ENCODE data around the gene SUB1. TPM values are rescaled to one million over a fixed set of nuclear protein-coding genes. Genes with fewer than 3 reads are reported as not detected.
A peak's percentile ranks its signal among the peaks of the same experiment; 100 is the strongest.
"Not testable (repeated sequence)": the region's sequence is repeated elsewhere in the genome, so short reads cannot be mapped to it uniquely, and the experiment has no call there.

The SUB1 gene
- 100 to 1,000 TPM in 3 of 4 donors, 10 to 100 TPM in 1; 42.0 to 287 (median 127) TPM for total RNA-seq

GRCh38 chr5:32585446-32586275 is at the start of gene SUB1:
TSS of gene SUB1 (plus strand) at chr5:32585557. CDS start at chr5:32588513, 2,956 bp downstream.
- H3K9me3 ChIP-seq: peaks cover 0 to 6% of the 10 kb centered on the region in 2 donors
- intact Hi-C loops (cut with DNase I; ENCODE audit: low total_unique reads): no loop called here

DNA sequence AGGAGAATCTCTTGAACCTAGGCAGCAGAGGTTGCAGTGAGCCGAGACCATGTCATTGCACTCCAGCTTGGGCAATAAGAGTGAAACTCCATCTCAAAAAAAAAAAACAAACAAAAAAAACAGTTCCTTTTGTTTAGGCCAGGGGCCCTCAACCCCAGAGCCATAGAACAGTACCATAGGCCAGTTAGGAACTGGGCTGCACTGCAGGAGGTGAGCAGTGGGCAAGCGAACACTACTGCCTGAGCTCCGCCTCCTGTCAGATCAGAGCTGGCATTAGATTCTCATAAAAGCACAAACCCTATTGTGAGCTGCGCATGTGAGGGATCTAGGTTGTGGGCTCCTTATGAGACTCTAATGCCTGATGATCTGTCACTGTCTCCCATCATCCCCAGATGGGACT is 49.1 kb upstream of the SUB1 start:
- Histone ChIP-seq H3K27me3 (no peaks in the 10 kb centered on the region), H3K27ac (no peak overlapping the region), H3K4me3 (no peak overlapping the region), H3K9me3 (no peaks in the 10 kb centered on the region), H3K36me3 (no peaks in the 10 kb centered on the region), H3K4me1 (no peaks in the 10 kb centered on the region)
- no peak for TF ChIP-seq POLR2A (IDR thresholded peaks at IDR 0.05)
- TF ChIP-seq, protein P1, sequence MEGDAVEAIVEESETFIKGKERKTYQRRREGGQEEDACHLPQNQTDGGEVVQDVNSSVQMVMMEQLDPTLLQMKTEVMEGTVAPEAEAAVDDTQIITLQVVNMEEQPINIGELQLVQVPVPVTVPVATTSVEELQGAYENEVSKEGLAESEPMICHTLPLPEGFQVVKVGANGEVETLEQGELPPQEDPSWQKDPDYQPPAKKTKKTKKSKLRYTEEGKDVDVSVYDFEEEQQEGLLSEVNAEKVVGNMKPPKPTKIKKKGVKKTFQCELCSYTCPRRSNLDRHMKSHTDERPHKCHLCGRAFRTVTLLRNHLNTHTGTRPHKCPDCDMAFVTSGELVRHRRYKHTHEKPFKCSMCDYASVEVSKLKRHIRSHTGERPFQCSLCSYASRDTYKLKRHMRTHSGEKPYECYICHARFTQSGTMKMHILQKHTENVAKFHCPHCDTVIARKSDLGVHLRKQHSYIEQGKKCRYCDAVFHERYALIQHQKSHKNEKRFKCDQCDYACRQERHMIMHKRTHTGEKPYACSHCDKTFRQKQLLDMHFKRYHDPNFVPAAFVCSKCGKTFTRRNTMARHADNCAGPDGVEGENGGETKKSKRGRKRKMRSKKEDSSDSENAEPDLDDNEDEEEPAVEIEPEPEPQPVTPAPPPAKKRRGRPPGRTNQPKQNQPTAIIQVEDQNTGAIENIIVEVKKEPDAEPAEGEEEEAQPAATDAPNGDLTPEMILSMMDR (IDR thresholded peaks at IDR 0.05): no peak
- intact Hi-C loops (cut with DNase I; ENCODE audit: low total_unique reads): no loop called here
- no peak for DNase-seq

More at GRCh38 chr5:32585446-32586275, at the start of gene SUB1:
- peak; percentile 72 to 84 for TF ChIP-seq POLR2A (IDR thresholded peaks at IDR 0.05)
- TF ChIP-seq, protein P1 (IDR thresholded peaks at IDR 0.05): peak in 1 of 4 experiments; percentile 2
- Histone ChIP-seq H3K4me1 (peaks cover 0 to 5% of the 10 kb centered on the region in 2 donors), H3K4me3 (peak within 1 kb of the TSS; percentile 88 to 97), H3K27me3 (no peaks in the 10 kb centered on the region), H3K27ac (peak within 1 kb of the TSS; percentile 98 to 99), H3K36me3 (no peaks in the 10 kb centered on the region)
- DNase-seq: peak; percentile 92

DNA sequence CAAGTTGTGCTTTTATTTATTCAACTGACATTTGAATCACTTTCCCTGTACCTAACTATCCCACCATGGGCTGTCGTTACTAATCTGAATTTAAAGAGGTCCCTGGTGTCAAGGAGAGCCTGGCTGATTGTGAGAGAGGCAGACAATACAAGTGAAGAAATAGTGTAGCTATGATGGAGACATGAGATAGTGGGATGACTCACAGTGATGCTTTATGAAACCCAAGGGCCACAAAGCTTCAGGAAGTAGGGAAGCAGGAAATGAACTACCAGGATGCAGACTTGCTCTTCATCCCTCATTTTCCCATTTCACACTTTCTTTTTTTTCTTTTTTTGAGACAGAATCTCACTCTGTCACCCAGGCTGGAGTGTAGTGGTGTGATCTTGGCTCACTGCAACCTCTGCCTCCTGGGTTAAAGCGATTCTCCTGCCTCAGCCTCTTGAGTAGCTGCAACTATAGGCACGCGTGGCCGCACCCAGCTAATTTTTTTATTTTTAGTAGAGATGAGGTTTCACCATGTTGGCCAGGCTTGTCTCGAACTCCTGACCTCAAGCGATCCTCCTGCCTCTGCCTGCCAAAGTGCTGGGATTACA is 47.8 kb upstream of the SUB1 start:
- H3K9me3 ChIP-seq; H3K27ac ChIP-seq; H3K4me3 ChIP-seq; H3K4me1 ChIP-seq; intact Hi-C loops (cut with DNase I; ENCODE audit: low total_unique reads); H3K36me3 ChIP-seq; H3K27me3 ChIP-seq: not testable (repeated sequence)
- peak in 1 of 2 donors; percentile 26 for DNase-seq

DNA sequence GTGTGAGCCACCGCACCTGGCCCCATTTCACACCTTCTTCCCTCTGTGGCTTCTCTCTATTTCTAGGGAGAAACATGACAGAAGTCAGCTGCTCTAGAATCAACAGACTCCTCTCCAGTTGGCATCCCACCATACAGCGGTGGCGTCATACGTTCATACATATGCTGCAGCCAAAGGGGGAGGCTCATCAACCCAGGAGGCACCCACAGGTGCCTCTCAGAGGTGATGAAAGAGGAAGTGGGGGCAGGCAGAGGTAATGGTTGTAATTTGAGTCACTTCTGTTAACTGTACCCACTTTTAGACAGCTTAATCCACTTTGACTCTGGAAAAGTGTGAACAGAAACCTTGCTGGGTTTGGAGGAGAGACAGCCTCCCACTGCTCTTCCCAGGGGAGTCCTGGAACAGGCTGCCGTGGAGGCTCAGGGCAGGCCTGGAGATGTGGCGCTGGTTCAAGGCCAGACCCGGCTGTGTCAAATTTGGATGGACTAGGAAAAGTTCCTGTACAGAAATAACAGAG is 47.3 kb upstream of the SUB1 start:
- Histone ChIP-seq H3K4me1 (no peaks in the 10 kb centered on the region), H3K36me3 (no peaks in the 10 kb centered on the region), H3K27ac (no peak overlapping the region), H3K4me3 (no peak overlapping the region), H3K9me3 (no peaks in the 10 kb centered on the region), H3K27me3 (no peaks in the 10 kb centered on the region)
- intact Hi-C loops (cut with DNase I; ENCODE audit: low total_unique reads): no loop called here
- TF ChIP-seq POLR2A (IDR thresholded peaks at IDR 0.05): no peak
- TF ChIP-seq, protein P1 (IDR thresholded peaks at IDR 0.05): no peak
- DNase-seq: no peak

DNA sequence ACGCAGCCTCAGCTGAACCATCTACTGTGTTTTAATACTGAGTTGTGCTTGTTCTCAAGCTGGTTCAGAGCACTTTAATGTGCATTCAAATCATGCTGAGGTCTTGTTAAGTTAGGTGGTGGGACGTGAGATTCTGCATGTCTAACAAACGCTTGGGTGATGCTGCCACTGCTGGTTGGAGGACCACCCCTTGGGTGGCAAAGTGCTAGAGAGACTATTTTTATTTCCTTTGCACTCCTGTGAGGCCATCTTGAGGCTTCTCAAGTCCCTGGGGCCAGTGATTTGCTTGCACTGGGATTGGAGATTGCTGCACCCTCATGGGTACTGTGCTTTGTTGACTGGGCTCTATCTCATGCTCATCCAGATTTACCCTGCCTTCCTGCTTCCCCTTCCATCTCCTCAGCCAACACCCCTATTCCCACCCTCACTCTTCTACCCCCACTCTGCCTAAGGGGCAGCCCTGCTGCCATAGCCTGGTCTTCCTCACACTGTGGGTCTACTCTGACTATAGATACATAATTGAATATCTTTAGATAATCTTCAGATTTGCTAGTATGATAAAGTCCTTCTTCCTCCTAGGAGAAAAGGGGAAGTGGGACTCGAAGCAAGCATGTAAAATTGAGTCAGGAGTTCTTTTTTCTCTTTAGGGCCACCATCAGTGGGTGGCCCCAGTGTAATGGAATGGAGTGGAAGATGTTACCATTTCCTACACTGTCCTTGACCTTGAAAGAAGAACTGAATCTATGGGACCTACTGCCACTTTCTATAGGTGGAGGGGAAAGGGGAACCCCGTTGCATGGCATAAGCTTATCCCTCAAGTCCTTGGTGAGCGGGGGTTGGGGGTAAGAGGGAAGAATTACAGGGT is 45.1 kb upstream of the SUB1 start:
- no peak for DNase-seq
- Histone ChIP-seq H3K27me3 (no peaks in the 10 kb centered on the region), H3K4me1 (no peaks in the 10 kb centered on the region), H3K9me3 (no peaks in the 10 kb centered on the region), H3K36me3 (no peaks in the 10 kb centered on the region), H3K27ac (no peak overlapping the region), H3K4me3 (no peak overlapping the region)
- intact Hi-C loops (cut with DNase I; ENCODE audit: low total_unique reads): no loop called here
- TF ChIP-seq, protein P1 (IDR thresholded peaks at IDR 0.05): no peak
- no peak for TF ChIP-seq POLR2A (IDR thresholded peaks at IDR 0.05)

Data from uterus (tissue), 4 donors.